Stimulated activated CD4-positive, alpha-beta T cell treated with anti-CD3 and anti-CD28 coated beads, Interleukin-12 subunit alpha, Interleukin-12 subunit beta, amount 100 ng/mL, for 48 hours (primary cell): ENCODE data around the gene PNPLA4.

ENCODE experiments used
- DNase-seq, 3 donors: peaks; one replicate each; pipeline ENCODE4 v3.0.0-alpha.2; 2020; ENCODE audit warnings: low read depth in 2 of 3, low spot score in 1 of 3

PNPLA4 gene

GRCh38 chrX:7876957-7877356 lies 50.3 kb downstream of the PNPLA4 start:
- DNase-seq, result no peak

GRCh38 chrX:7872042-7872441 lies 55.2 kb downstream of the PNPLA4 start:
- DNase-seq, result no peak

- no peak for DNase-seq
These were observed 75.0 kb downstream of the PNPLA4 start for GRCh38 chrX:7852166-7852565.
